Endothelial cell of umbilical vein (primary cell): ENCODE results near the gene BMP2K. TPM values are rescaled to one million over a fixed set of nuclear protein-coding genes. Genes with fewer than 3 reads are reported as not detected.

ENCODE experiments used
- BruUV-seq: library from RNA; stranded (reverse); fragments of 400-500 nt; replicated peaks from 2 replicates; lab custom pipeline; 2021; lab: Mats Ljungman, UMichigan
- CTCF ChIA-PET: fragments of 300-600, 350-600 bp; sonication (Branson Sonifier 250); formaldehyde crosslinking; loops from one replicate; lab custom pipeline; 2021; ENCODE audit warnings: antibody characterized with exemption, inconsistent platforms; lab: Charles Lee
- POLR2A ChIA-PET: fragments of 300-600, 350-600 bp; sonication (Branson Sonifier 250); formaldehyde crosslinking; loops from one replicate; lab custom pipeline; 2021; ENCODE audit warnings: antibody characterized with exemption, inconsistent platforms; lab: Charles Lee
- DNase-seq: peaks from one replicate; pipeline ENCODE4 v3.0.0-alpha.2; 2011; ENCODE audit warnings: low read depth, low spot score
- FAIRE-seq: peaks from 2 replicates; lab custom pipeline; 2011; peaks lifted over from hg19 to GRCh38; lab: Jason Lieb, UNC
- H2AFZ ChIP-seq: 2 replicates; pipeline ENCODE4 v1.6.0; 2012; ENCODE audit warnings: low read depth, low read length, control low read depth, inconsistent platforms
- H3K27ac ChIP-seq: 2 replicates; pipeline ENCODE4 v1.5.1; 2011; ENCODE audit warnings: low read depth, mild to moderate bottlenecking, control low read depth, low read length, moderate library complexity; ENCODE audit not compliant: insufficient read depth
- H3K27me3 ChIP-seq, 2 experiments: 2 replicates each; pipeline versions ENCODE4 v1.6.0 to v1.6.1; 2011; ENCODE audit warnings: low read length in 2 of 2, mixed read lengths in 1 of 2; ENCODE audit not compliant: control insufficient read depth in 2 of 2, insufficient read depth in 2 of 2
- H3K36me3 ChIP-seq, 2 experiments: 2 replicates in 1 of 2; 3 replicates in 1 of 2; pipeline ENCODE4 v1.5.1; 2011; ENCODE audit warnings: low read length in 2 of 2, mild to moderate bottlenecking in 1 of 2, moderate library complexity in 1 of 2; ENCODE audit not compliant: control insufficient read depth in 2 of 2, insufficient read depth in 2 of 2; ENCODE audit errors: extremely low read depth in 1 of 2
- H3K4me1 ChIP-seq: 3 replicates; pipeline ENCODE4 v1.5.1; 2011; ENCODE audit warnings: mild to moderate bottlenecking, low read length; ENCODE audit not compliant: control insufficient read depth, insufficient read depth; ENCODE audit errors: extremely low read depth
- H3K4me2 ChIP-seq: 2 replicates; pipeline ENCODE4 v1.6.1; 2011; ENCODE audit warnings: low read length, control low read depth, mixed read lengths; ENCODE audit not compliant: insufficient read depth
- H3K4me3 ChIP-seq, 3 experiments: fragments of 200-600 bp in 1 of 3; sonication (generic), shearing (Covaris generic) in 1 of 3; replicated peaks in 1 of 3; 2 replicates each; pipeline ENCODE4 v1.5.1; 2011 to 2016; ENCODE audit warnings: control low read depth in 3 of 3, low read length in 3 of 3, mild to moderate bottlenecking in 2 of 3, inconsistent platforms in 1 of 3, low read depth in 1 of 3, moderate library complexity in 1 of 3; ENCODE audit not compliant: insufficient read depth in 1 of 3
- H3K79me2 ChIP-seq: 2 replicates; pipeline ENCODE4 v1.6.0; 2012; ENCODE audit warnings: low read length, inconsistent platforms; ENCODE audit not compliant: control insufficient read depth, insufficient read depth
- H3K9ac ChIP-seq: replicated peaks from 2 replicates; pipeline ENCODE3; 2011; ENCODE audit warnings: low read length, control low read depth; ENCODE audit not compliant: insufficient read depth; ENCODE audit errors: extremely low read depth
- H3K9me1 ChIP-seq: replicated peaks from 3 replicates; pipeline ENCODE4 v1.6.0; 2011; ENCODE audit warnings: mild to moderate bottlenecking, low read length; ENCODE audit not compliant: control insufficient read depth, insufficient read depth; ENCODE audit errors: extremely low read depth
- H3K9me3 ChIP-seq: replicated peaks from 2 replicates; pipeline ENCODE4 v1.5.1; 2012; ENCODE audit warnings: low read length, inconsistent platforms; ENCODE audit not compliant: control insufficient read depth, insufficient read depth
- H4K20me1 ChIP-seq: replicated peaks from 2 replicates; pipeline ENCODE3; 2011; ENCODE audit warnings: mild to moderate bottlenecking, low read length; ENCODE audit not compliant: control insufficient read depth, insufficient read depth; ENCODE audit errors: extremely low read depth
- EZH2 ChIP-seq: IDR thresholded peaks from 2 replicates; pipeline ENCODE4 v1.6.1; 2012; ENCODE audit warnings: borderline replicate concordance, low read depth, mild to moderate bottlenecking, moderate library complexity, low read length, inconsistent platforms; ENCODE audit not compliant: severe bottlenecking
- FOS ChIP-seq: IDR thresholded peaks from 2 replicates; pipeline ENCODE4 v1.6.1; 2011; ENCODE audit warnings: mild to moderate bottlenecking, low read length, moderate library complexity, borderline replicate concordance; ENCODE audit not compliant: insufficient read depth
- GATA2 ChIP-seq: IDR thresholded peaks from 2 replicates; pipeline ENCODE4 v1.7.0; 2011; ENCODE audit warnings: low read depth, mild to moderate bottlenecking, moderate library complexity, mixed read lengths, low read length; ENCODE audit not compliant: insufficient read length, insufficient read depth
- JUN ChIP-seq: IDR thresholded peaks from 2 replicates; pipeline ENCODE4 v1.6.1; 2011; ENCODE audit warnings: borderline replicate concordance, low read depth; ENCODE audit not compliant: insufficient read length, insufficient read depth
- MYC ChIP-seq: IDR thresholded peaks from one replicate; pipeline ENCODE4 v1.6.1; 2011; ENCODE audit warnings: mild to moderate bottlenecking, low read depth, low read length
- POLR2A ChIP-seq: IDR thresholded peaks from 2 replicates; pipeline ENCODE4 v1.6.1; 2012; ENCODE audit warnings: low read depth, mild to moderate bottlenecking, control low read depth, low read length
- POLR2AphosphoS5 ChIP-seq: IDR thresholded peaks from 2 replicates; pipeline ENCODE4 v1.6.1; 2012; ENCODE audit warnings: low read depth, mild to moderate bottlenecking, control low read depth, low read length, moderate library complexity; ENCODE audit not compliant: insufficient read depth
- dilution Hi-C: fragments of 300-500 bp; cut with MboI; formaldehyde crosslinking; loops from one replicate; pipeline ENCODE4 v1.15.0; 2019; ENCODE audit warnings: low sequenced_read_pairs; ENCODE audit not compliant: extremely low pct_ligation_motif_present
- intact Hi-C: fragments of 100-400 bp; cut with micrococcal nuclease; formaldehyde crosslinking; loops from one replicate; pipeline ENCODE4 v1.10.0; 2022
- polyA plus RNA-seq, 4 experiments: library from polyadenylated mRNA; depleted of rRNA in 3 of 4; stranded (reverse) in 3 of 4; unstranded in 1 of 4; fragments of >200 nt; gene quantifications; 2 replicates each; pipeline versions ENCODE4 v1.2.1 to v1.2.3, GENCODE V29; 2011 to 2012; ENCODE audit warnings: missing spikeins in 1 of 4
- total RNA-seq: library from RNA; stranded (reverse); gene quantifications from 2 replicates; pipeline ENCODE4 v1.2.3, GENCODE V29; 2021
- TF ChIP-seq, protein P1 (sequence below): IDR thresholded peaks from 2 replicates; pipeline ENCODE4 v1.6.1; 2011; ENCODE audit not compliant: insufficient read depth, insufficient read length
- TF ChIP-seq, protein P2 (sequence below), 2 donors: IDR thresholded peaks; 1 replicate in 1 of 2; 2 replicates in 1 of 2; pipeline ENCODE4 v1.5.1; 2011; ENCODE audit warnings: low read length in 2 of 2, mild to moderate bottlenecking in 2 of 2, moderate library complexity in 2 of 2, control low read depth in 1 of 2, inconsistent platforms in 1 of 2, low read depth in 1 of 2; ENCODE audit not compliant: insufficient read depth in 1 of 2; ENCODE audit errors: extremely low read depth in 1 of 2

Gene BMP2K
- total and polyA plus RNA-seq, 2 donors (not counting 3 experiments of a cell fraction or from before 2014, with no cell fraction given): 16.1 to 37.9 TPM

DNA sequence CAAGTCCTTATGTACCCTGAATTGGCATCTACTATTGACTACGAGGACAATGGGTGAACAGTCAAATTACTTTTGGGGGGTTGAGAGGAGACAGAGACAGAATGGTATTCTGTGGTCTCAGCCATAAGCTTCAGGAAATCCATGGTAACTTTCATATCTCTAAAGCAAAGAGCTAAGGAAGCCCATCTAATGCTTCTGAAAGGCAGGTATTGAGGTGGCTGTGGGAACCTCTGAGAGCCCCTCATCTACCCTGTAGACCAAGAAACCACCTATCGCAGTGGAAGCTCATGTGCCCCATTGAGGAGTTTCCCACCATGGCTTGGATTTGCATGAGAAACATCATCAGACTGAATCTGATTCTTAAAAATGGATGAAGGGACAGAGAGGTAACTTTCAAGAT lies 23.1 kb upstream of the BMP2K start:
- CTCF ChIA-PET: no interaction called here
- Histone ChIP-seq H3K4me1 (no peaks in the 10 kb centered on the region), H3K36me3 (no peaks in the 10 kb centered on the region), H4K20me1 (no peaks in the 10 kb centered on the region), H3K9me1 (no peaks in the 10 kb centered on the region), H3K27ac (no peak overlapping the region), H2AFZ (no peak overlapping the region), H3K27me3 (no peaks in the 10 kb centered on the region), H3K4me2 (no peak overlapping the region), H3K4me3 (no peak overlapping the region), H3K79me2 (no peaks in the 10 kb centered on the region), H3K9me3 (no peaks in the 10 kb centered on the region), H3K9ac (no peak overlapping the region)
- DNase-seq: no peak
- BruUV-seq: no TSS peak
- dilution Hi-C loops (no loop called here), intact Hi-C loops (no loop called here)
- no peak for FAIRE-seq
- TF ChIP-seq, protein P1, sequence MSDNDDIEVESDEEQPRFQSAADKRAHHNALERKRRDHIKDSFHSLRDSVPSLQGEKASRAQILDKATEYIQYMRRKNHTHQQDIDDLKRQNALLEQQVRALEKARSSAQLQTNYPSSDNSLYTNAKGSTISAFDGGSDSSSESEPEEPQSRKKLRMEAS: no peak
- no peak for TF ChIP-seq JUN
- TF ChIP-seq POLR2AphosphoS5: no peak
- no peak for TF ChIP-seq GATA2
- TF ChIP-seq EZH2: no peak
- TF ChIP-seq FOS: no peak
- no peak for TF ChIP-seq POLR2A
- no peak for TF ChIP-seq MYC
- TF ChIP-seq, protein P2, sequence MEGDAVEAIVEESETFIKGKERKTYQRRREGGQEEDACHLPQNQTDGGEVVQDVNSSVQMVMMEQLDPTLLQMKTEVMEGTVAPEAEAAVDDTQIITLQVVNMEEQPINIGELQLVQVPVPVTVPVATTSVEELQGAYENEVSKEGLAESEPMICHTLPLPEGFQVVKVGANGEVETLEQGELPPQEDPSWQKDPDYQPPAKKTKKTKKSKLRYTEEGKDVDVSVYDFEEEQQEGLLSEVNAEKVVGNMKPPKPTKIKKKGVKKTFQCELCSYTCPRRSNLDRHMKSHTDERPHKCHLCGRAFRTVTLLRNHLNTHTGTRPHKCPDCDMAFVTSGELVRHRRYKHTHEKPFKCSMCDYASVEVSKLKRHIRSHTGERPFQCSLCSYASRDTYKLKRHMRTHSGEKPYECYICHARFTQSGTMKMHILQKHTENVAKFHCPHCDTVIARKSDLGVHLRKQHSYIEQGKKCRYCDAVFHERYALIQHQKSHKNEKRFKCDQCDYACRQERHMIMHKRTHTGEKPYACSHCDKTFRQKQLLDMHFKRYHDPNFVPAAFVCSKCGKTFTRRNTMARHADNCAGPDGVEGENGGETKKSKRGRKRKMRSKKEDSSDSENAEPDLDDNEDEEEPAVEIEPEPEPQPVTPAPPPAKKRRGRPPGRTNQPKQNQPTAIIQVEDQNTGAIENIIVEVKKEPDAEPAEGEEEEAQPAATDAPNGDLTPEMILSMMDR (IDR thresholded peaks at IDR 0.05; ENCODE audit: extremely low read depth in 1 of 2, insufficient read depth in 1 of 2, low read depth in 1 of 2, low read length in 2 of 2): no peak
- POLR2A ChIA-PET: no interaction called here
